Activated CD4-positive, CD25-positive, alpha-beta regulatory T cell (primary cell): ENCODE results near the gene NOG.

Experiments used
- DNase-seq, 4 experiments: peaks; one replicate each; lab custom pipeline; 2025; lab: John Stamatoyannopoulos, UW

Gene NOG

GRCh38 chr17:56596691-56597494 is 3.4 kb downstream of the NOG start:
- DNase-seq: no peak

GRCh38 chr17:56597495-56597990 is 4.0 kb downstream of the NOG start:
- DNase-seq: no peak

GRCh38 chr17:56598466-56598865 is 5.0 kb downstream of the NOG start:
- DNase-seq: no peak

GRCh38 chr17:56599088-56599487 is 5.6 kb downstream of the NOG start:
- DNase-seq: no peak

GRCh38 chr17:56599566-56599965 is 6.1 kb downstream of the NOG start:
- DNase-seq: no peak

GRCh38 chr17:56600256-56600655 is 6.8 kb downstream of the NOG start:
- DNase-seq: no peak

- no peak for DNase-seq
These were observed 8.1 kb downstream of the NOG start for GRCh38 chr17:56601591-56601990.

- peak in 2 of 4 experiments; percentile 22 to 42 for DNase-seq
These were observed 9.0 kb downstream of the NOG start for GRCh38 chr17:56602292-56603130.

GRCh38 chr17:56603486-56604238 is 10.2 kb downstream of the NOG start:
- DNase-seq: no peak

GRCh38 chr17:56604691-56605290 is 11.3 kb downstream of the NOG start:
- no peak for DNase-seq

GRCh38 chr17:56608944-56609343 is 15.4 kb downstream of the NOG start:
- no peak for DNase-seq

GRCh38 chr17:56610321-56610720 is 16.8 kb downstream of the NOG start:
- DNase-seq: no peak

GRCh38 chr17:56613131-56613530 is 19.6 kb downstream of the NOG start:
- no peak for DNase-seq

GRCh38 chr17:56614522-56614921 is 21.0 kb downstream of the NOG start:
- DNase-seq: no peak

GRCh38 chr17:56616239-56616638 is 22.7 kb downstream of the NOG start:
- no peak for DNase-seq

- DNase-seq: no peak
These were observed 29.9 kb downstream of the NOG start for GRCh38 chr17:56623383-56623782.

- no peak for DNase-seq
These were observed 30.8 kb downstream of the NOG start for GRCh38 chr17:56624309-56624708.

GRCh38 chr17:56624912-56625311 is 31.4 kb downstream of the NOG start:
- no peak for DNase-seq

GRCh38 chr17:56629531-56630075 is 36.1 kb downstream of the NOG start:
- DNase-seq: no peak

GRCh38 chr17:56630202-56630601 is 36.7 kb downstream of the NOG start:
- no peak for DNase-seq

- DNase-seq: no peak
These were observed 40.2 kb downstream of the NOG start for GRCh38 chr17:56633681-56634080.

- no peak for DNase-seq
These were observed 42.1 kb downstream of the NOG start for GRCh38 chr17:56635641-56636040.
